Iris pigment epithelial cell (primary cell): Measurements from ENCODE around the gene ITPKB.

Source experiments
- DNase-seq: peaks from one replicate; pipeline ENCODE4 v3.0.0-alpha.2; 2011; ENCODE audit warnings: low read depth

The ITPKB gene

GRCh38 chr1:226665505-226666163 lies 73.4 kb downstream of the ITPKB start:
- DNase-seq: no peak

- DNase-seq: peak; percentile 75
These were observed 74.5 kb downstream of the ITPKB start for GRCh38 chr1:226664413-226665101.

GRCh38 chr1:226663327-226663704 lies 75.8 kb downstream of the ITPKB start:
- no peak for DNase-seq

- peak; percentile 94 for DNase-seq
These were observed 76.3 kb downstream of the ITPKB start for GRCh38 chr1:226662642-226663326.

- DNase-seq: no peak
These were observed 77.1 kb downstream of the ITPKB start for GRCh38 chr1:226661965-226662364.

GRCh38 chr1:226661271-226661670 lies 77.8 kb downstream of the ITPKB start:
- DNase-seq: no peak

- no peak for DNase-seq
These were observed 78.5 kb downstream of the ITPKB start for GRCh38 chr1:226660410-226661182.

GRCh38 chr1:226659641-226660040 lies 79.4 kb downstream of the ITPKB start:
- DNase-seq: no peak

GRCh38 chr1:226659136-226659535 lies 79.9 kb downstream of the ITPKB start:
- no peak for DNase-seq

GRCh38 chr1:226658546-226659125 lies 80.4 kb downstream of the ITPKB start:
- no peak for DNase-seq

GRCh38 chr1:226657895-226658545 lies 81.1 kb downstream of the ITPKB start:
- DNase-seq: no peak

GRCh38 chr1:226656601-226657277 lies 82.3 kb downstream of the ITPKB start:
- peak; percentile 76 for DNase-seq

GRCh38 chr1:226656201-226656600 lies 82.9 kb downstream of the ITPKB start:
- DNase-seq: no peak

- DNase-seq: no peak
These were observed 83.6 kb downstream of the ITPKB start for GRCh38 chr1:226655251-226656163.

GRCh38 chr1:226654668-226655055 lies 84.4 kb downstream of the ITPKB start:
- no peak for DNase-seq

- DNase-seq: peak; percentile 64
These were observed 84.9 kb downstream of the ITPKB start for GRCh38 chr1:226654046-226654667.

- no peak for DNase-seq
These were observed 85.7 kb downstream of the ITPKB start for GRCh38 chr1:226653311-226653921.

- DNase-seq: no peak
These were observed 86.5 kb downstream of the ITPKB start for GRCh38 chr1:226652613-226653012.

- DNase-seq: no peak
These were observed 87.4 kb downstream of the ITPKB start for GRCh38 chr1:226651732-226652105.
